ENCODE data around the gene ALG14. TPM values are rescaled to one million over a fixed set of nuclear protein-coding genes. Genes with fewer than 3 reads are reported as not detected.

The ALG14 gene
- total and polyA plus RNA-seq, 2 donors (not counting 1 experiment from before 2014, with no cell fraction given), result 3.5 to 3.8 TPM

GRCh38 chr1:95113684-95114083 lies 40.9 kb upstream of the ALG14 start:
- H2AFZ ChIP-seq (ENCODE audit: low read length), result no peak overlapping the region

GRCh38 chr1:95111014-95111413 lies 38.3 kb upstream of the ALG14 start:
- Histone ChIP-seq H3K4me2 (ENCODE audit: extremely low read depth, insufficient read depth, low read length) (no peak overlapping the region), H2AFZ (ENCODE audit: low read length) (no peak overlapping the region), H3K4me1 (ENCODE audit: control insufficient read depth, extremely low read depth, insufficient read depth, low read length) (no peaks in the 10 kb centered on the region), H4K20me1 (ENCODE audit: control insufficient read depth, extremely low read depth, insufficient read depth, low read length) (no peaks in the 10 kb centered on the region), H3K79me2 (ENCODE audit: control insufficient read depth, insufficient read depth, low read length) (no peaks in the 10 kb centered on the region), H3K4me3 (replicated peaks in 1 of 4; ENCODE audit: control extremely low read depth in 1 of 4, insufficient read depth in 1 of 4, low read depth in 3 of 4, low read length in 4 of 4) (no peak overlapping the region), H3K9ac (ENCODE audit: insufficient read depth, low read length) (no peak overlapping the region), H3K27ac (ENCODE audit: insufficient read depth, low read length) (no peak overlapping the region), H3K27me3 (ENCODE audit: control insufficient read depth, insufficient read depth, low read length) (peaks cover 5% of the 10 kb centered on the region), H3K36me3 (ENCODE audit: control insufficient read depth, insufficient read depth, low read length) (no peaks in the 10 kb centered on the region), H3K9me3 (ENCODE audit: control insufficient read depth, insufficient read depth, low read depth, low read length) (no peaks in the 10 kb centered on the region)
- DNase-seq (ENCODE audit: low read depth in 2 of 2), result no peak
- no peak for TF ChIP-seq CTCF (conservative IDR thresholded peaks at IDR 0.05 in 1 of 2, IDR thresholded peaks at IDR 0.05 in 1 of 2; ENCODE audit: low read depth in 1 of 2, low read length in 2 of 2)
- TF ChIP-seq EZH2 (IDR thresholded peaks at IDR 0.05; ENCODE audit: low read length, missing control alignments), result no peak

More at GRCh38 chr1:95113684-95114083, 40.9 kb upstream of the ALG14 start:
- TF ChIP-seq CTCF (conservative IDR thresholded peaks at IDR 0.05 in 1 of 2, IDR thresholded peaks at IDR 0.05 in 1 of 2; ENCODE audit: low read depth in 1 of 2, low read length in 2 of 2), result no peak
- no peak for TF ChIP-seq EZH2 (IDR thresholded peaks at IDR 0.05; ENCODE audit: low read length, missing control alignments)
- H3K4me2 ChIP-seq (ENCODE audit: extremely low read depth, insufficient read depth, low read length), result no peak overlapping the region
- H3K27ac ChIP-seq (ENCODE audit: insufficient read depth, low read length), result no peak overlapping the region
- H3K36me3 ChIP-seq (ENCODE audit: control insufficient read depth, insufficient read depth, low read length), result no peaks in the 10 kb centered on the region
- no peak overlapping the region for H3K9ac ChIP-seq (ENCODE audit: insufficient read depth, low read length)
- H3K9me3 ChIP-seq (ENCODE audit: control insufficient read depth, insufficient read depth, low read depth, low read length), result no peaks in the 10 kb centered on the region
- DNase-seq (ENCODE audit: low read depth in 2 of 2), result no peak
- H3K4me1 ChIP-seq (ENCODE audit: control insufficient read depth, extremely low read depth, insufficient read depth, low read length), result no peaks in the 10 kb centered on the region
- H4K20me1 ChIP-seq (ENCODE audit: control insufficient read depth, extremely low read depth, insufficient read depth, low read length), result no peaks in the 10 kb centered on the region
- H3K27me3 ChIP-seq (ENCODE audit: control insufficient read depth, insufficient read depth, low read length), result peaks cover 10% of the 10 kb centered on the region
- H3K4me3 ChIP-seq (replicated peaks in 1 of 4; ENCODE audit: control extremely low read depth in 1 of 4, insufficient read depth in 1 of 4, low read depth in 3 of 4, low read length in 4 of 4), result no peak overlapping the region
- no peaks in the 10 kb centered on the region for H3K79me2 ChIP-seq (ENCODE audit: control insufficient read depth, insufficient read depth, low read length)

- Histone ChIP-seq H3K9me3 (ENCODE audit: control insufficient read depth, insufficient read depth, low read depth, low read length) (no peaks in the 10 kb centered on the region), H3K4me1 (ENCODE audit: control insufficient read depth, extremely low read depth, insufficient read depth, low read length) (no peaks in the 10 kb centered on the region), H3K27ac (ENCODE audit: insufficient read depth, low read length) (no peak overlapping the region), H3K27me3 (ENCODE audit: control insufficient read depth, insufficient read depth, low read length) (peaks cover 5% of the 10 kb centered on the region), H3K4me2 (ENCODE audit: extremely low read depth, insufficient read depth, low read length) (no peak overlapping the region), H3K79me2 (ENCODE audit: control insufficient read depth, insufficient read depth, low read length) (no peaks in the 10 kb centered on the region), H4K20me1 (ENCODE audit: control insufficient read depth, extremely low read depth, insufficient read depth, low read length) (no peaks in the 10 kb centered on the region), H3K36me3 (ENCODE audit: control insufficient read depth, insufficient read depth, low read length) (no peaks in the 10 kb centered on the region), H2AFZ (ENCODE audit: low read length) (no peak overlapping the region), H3K4me3 (replicated peaks in 1 of 4; ENCODE audit: control extremely low read depth in 1 of 4, insufficient read depth in 1 of 4, low read depth in 3 of 4, low read length in 4 of 4) (no peak overlapping the region), H3K9ac (ENCODE audit: insufficient read depth, low read length) (no peak overlapping the region)
- DNase-seq (ENCODE audit: low read depth in 2 of 2), result no peak
- TF ChIP-seq CTCF (conservative IDR thresholded peaks at IDR 0.05 in 1 of 2, IDR thresholded peaks at IDR 0.05 in 1 of 2; ENCODE audit: low read depth in 1 of 2, low read length in 2 of 2) (no peak), EZH2 (IDR thresholded peaks at IDR 0.05; ENCODE audit: low read length, missing control alignments) (no peak)
These were observed 36.0 kb upstream of the ALG14 start for GRCh38 chr1:95108792-95109191.
